GM18502 (cell line): Measurements from ENCODE around the gene ANKH.
"Not testable (repeated sequence)": the region's sequence is repeated elsewhere in the genome, so short reads cannot be mapped to it uniquely, and the experiment has no call there.

ENCODE experiments used
- ATAC-seq: cut with Tn5 transposase; IDR thresholded peaks from one replicate; pipeline ENCODE4 v1.9.1; 2021; ENCODE audit warnings: mild to moderate bottlenecking; ENCODE audit not compliant: unreplicated experiment, poor library complexity

The ANKH gene

DNA sequence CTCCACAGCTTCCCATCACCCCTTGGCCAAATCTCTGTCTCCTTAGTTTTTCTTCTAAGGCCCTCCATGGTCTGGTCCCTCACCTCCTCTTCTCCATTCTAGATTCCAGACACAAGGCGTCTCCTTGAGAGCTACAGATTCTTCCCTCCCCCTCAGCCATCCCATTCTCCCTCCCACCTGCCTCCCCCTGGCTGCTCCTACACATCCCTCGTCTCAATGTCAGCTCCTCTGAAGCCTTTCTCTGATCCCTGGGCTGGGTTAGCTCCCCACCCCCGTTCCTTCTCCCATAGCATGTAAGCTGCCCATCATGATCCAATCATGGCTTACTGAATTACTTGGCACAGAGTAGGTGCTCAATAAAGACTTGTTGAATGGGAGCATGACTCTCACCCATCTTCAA, 69.0 kb downstream of the ANKH start:
- no peak for ATAC-seq

DNA sequence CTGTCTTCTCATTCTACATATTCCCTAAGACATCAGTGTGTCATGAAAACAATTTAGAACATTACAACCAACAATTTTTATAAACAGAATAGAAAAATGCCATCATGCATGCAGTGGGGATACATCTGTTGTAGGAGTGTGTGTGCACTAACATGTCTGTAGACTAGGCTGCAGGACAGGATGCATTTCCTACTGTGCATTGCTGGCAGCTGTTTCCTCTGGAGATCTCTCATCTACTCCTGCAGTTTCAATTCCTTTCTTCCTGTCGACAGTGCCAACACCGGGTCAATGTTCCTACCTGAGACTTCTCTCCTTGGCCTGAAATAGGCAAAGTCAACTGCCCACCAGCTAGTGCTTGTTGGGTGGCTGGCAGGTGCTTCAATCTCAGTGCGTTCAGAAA, 69.8 kb downstream of the ANKH start:
- no peak for ATAC-seq

DNA sequence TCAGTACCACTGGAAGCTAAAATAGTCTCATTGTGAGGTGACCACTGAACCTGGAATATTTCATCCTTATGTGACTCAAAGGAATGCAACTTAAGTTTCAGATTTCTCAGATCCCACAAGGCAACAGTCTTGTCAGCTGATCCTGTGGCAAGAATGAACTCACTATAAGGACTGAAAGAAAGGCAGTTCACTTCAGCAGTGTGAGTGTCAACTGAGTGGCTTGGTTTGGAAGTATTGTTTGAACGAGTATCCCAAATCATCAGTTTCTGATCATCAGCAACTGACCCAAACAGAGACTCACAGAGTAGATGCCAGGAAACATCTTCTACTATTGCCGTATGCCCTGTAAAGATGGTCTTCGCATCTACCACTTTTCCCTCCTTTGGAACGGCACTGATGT, 74.2 kb downstream of the ANKH start:
- not testable (repeated sequence) for ATAC-seq

DNA sequence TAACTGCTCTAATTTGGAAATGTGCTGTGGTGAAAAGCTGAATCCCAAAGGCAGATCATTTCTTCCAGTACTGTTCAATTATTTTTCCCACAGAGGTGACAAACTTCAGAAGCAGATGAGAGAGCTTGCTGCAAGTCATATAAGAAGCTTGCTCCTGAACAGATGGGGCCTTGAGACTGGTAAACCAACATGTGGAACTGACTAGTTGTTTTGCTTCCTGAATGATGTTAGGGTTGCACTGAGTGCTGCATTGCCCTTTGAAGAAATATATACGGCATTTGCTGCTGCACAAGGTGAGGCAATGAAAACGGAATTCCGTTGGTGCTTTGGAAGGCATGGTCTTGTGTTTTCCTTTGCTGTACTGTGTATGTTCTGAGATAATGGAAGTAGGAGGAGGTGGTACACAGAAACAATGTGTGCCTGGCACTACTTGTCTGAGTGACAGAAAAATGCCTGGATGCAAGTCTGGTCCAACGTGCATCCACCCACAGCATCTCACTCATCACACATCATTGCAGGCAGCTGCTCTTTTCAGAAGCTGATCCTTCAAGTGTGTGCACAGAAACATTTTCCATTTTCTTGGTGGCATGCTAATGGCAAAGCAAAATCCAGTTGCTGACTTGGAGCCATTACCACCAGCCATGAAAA, 76.9 kb downstream of the ANKH start:
- ATAC-seq: no peak

DNA sequence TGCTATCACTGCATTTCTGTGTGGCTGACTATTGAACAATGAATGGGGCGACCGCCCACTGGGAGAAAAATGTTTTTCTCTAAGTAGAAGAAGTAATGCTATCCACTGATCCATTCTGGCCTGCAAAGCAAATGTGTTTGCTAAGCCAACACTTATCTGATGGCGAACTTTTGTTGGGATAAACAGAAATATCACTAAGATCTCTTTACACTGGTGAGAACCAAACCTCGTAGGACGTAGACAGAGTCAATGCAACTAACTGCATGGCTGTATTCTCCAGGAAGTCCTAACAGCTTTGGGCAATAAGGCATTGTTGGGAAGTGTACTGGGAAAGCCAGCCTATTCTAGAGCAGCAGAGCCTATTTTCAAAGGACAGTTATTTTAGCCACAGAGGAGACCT, 77.7 kb downstream of the ANKH start:
- ATAC-seq: no peak

DNA sequence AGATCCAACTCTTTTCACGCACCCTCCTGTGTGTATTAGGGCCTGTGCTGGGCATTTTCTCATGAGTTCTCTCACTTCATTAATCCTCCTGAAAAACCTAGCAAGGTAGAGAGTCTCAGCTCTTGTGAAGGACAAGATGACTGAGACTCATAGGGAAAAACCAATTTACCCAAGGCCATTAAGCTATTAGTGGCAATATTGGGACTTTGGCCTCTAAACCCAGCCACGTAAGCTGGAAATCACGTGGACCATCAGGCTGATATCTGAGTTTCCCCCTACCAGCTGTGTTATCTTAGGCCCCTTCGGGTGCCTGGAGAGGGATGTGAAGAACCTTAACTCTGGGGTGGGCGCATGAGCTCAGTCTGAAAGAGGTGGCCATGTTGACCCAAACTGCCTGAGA, 80.7 kb downstream of the ANKH start:
- ATAC-seq: no peak

DNA sequence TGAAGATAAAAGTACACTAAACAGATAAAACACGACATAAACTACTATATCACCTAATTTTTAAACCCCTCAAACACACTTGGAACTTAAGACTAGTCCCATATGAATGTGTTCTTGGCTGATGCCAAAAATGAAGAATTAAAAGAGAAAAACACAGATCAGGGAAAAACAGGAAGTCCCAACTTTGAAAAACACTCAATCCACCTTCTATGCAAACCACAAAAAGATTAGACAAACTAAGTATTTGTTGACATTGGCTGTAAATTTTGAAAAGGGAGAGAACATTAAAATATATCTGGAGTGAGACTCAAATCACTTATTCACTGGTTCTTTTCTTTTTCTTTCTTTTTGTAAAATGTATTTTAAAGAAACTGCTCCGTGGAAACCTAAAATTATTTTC, 81.4 kb downstream of the ANKH start:
- no peak for ATAC-seq

DNA sequence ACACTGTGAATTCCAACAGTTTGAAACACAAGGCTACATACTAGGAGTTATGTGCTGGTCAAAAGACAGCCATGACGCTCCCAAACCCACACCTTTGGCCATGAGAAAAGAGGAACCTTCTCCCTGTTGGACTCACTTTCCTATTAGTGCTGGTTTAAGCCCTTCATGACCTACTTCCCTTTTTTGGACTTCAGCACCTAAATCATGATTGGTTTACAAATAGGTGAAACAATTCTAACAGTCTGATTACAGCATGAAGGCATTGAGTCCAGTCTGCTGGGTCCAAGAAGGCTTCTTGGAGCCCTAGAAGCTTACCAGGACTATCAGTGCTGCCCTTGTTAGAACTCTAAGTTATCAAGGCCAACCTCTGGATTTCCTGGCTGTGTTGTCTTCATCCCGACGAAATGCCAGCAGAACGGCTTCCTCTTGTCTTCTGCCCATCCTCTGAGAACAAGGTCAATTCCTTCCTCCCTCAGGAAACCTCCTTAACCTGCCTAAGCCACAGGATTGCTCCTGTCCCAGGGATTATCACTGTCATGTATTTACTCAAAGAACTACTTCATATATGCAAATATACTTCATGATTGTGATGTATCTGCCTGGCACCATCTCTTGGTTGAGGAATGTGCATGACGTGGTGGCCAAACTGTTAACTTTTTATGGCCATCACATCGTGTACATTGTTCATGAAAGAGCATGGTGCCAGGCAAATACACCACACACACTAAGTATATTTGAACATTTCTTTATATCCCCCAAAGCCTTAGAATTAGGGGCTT, 83.6 kb downstream of the ANKH start:
- no peak for ATAC-seq

DNA sequence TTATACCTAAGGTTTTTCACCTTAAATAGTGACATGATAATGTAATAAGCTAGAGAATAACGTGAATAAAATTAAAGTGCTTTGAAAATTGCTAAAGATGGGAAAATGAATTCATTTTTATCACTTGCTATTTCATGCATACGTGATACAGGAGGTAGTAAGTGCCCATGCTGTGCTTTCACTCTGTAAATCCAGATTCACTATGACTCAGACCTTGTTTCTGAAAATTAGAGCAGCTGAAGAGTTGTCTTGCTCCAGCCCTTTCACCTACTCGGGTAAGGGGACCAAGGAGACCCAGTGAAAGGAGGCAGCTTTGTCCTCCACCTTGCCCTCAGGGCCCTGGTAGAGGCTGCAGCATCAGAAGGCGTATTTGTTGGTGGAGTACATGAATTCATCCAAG, 87.9 kb downstream of the ANKH start:
- peak; percentile 90 for ATAC-seq

DNA sequence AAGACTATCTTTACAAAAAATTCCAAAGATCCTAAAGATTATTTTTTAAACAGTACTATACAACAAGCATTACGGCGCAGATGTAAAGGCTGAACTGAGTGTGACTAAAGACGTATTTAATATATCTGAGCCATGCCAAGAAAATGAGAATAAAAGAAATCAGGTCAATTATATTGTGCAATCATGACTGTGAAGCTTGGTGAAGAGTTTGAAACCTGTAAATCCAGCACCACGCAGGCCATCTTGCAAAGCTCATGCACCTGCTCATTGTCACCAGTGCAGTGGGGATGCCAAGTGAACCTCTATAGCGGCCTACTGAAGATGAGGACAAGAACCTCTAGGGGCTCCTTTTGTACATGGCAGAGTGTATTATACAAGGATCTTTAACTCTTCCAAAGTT, 89.0 kb downstream of the ANKH start:
- no peak for ATAC-seq

DNA sequence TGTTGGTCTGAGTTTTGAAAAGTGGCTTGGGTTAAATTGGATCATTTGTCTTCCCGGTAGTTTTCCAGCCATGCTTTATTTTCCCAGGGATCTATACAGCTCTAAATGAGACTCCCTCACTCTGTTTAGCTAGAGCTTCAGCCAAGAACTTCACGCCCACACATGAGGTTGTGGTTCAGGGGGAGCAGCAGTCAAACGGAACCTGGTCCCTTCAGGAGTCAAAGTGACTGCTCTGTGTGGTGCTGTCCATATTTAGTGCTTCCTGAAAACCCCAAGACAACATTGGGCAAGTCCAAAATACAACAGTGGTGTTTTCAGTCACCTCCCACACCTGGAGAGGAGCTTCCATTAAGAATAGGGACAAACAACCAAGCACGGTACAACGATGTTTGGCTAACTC, 90.5 kb downstream of the ANKH start:
- no peak for ATAC-seq

DNA sequence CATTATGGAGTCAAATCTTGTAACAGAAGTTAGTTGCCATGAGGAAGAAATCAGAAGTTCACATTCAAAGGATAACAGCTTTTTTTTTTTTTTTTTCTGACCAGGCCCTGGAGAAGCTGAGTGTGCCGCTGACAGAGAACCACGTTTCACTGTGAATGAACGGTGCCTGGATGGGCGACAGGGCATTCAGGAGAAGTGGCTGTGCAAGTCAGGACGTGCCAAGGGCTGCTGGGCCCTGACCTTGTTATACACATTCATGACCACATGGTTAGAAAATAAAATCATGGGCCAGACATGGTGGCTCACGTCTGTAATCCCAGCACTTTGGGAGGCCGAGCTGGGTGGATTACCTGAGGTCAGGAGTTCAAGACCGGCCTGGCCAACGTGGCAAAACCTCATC, 91.6 kb downstream of the ANKH start:
- no peak for ATAC-seq

DNA sequence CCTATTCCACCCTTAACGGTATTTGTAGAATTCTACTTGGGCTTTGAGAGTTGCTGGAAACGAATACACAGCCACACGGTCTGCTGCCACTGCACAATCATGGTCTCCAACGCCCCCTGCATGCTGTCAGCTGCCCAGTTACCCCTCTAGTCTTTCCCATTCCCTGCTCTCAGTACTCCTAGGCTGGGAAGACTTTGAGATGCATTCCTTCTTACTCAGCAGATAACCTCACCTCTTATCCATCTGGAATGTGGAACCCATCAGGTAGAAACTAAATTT, 92.8 kb downstream of the ANKH start:
- no peak for ATAC-seq

DNA sequence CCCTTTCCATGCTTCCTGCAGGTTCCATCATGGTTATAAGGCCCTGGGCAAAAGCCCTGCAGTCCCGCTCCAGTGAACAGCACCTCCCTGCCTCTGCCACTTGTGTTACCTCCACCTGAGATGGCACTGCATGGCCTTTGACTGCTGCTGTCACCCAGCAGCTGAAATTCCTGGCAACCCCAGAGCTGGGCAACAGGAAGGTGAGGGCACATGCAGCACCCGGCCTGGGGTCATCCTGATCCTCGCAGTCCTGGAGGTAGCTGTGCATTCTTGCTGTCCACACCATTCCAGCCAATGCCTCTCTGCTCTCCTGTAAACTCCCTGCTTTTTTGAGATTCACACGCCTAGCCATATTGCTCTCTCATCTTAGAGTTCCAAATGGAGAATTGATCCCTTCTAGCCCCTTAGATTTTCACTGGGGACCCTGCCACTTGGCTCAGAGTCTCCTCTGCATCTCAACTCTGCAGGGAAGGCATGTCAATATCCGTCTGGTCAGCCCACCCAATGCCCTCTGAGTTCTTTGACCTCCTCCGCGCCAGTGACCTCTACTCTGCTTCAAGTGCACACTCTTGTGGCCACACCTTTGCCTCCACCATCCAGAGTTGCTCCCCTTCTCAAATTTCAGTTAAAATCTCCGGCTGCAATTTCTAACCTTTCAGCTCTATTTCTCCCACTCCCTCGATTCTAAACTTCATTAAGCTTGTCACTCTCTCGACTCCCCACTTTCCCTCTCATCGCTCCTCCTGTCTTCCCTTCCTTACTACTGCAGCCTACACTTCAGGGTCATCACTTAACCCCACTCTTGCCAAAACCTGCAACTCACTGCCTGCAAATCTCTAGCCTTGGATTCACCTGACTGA, 93.4 kb downstream of the ANKH start:
- no peak for ATAC-seq

DNA sequence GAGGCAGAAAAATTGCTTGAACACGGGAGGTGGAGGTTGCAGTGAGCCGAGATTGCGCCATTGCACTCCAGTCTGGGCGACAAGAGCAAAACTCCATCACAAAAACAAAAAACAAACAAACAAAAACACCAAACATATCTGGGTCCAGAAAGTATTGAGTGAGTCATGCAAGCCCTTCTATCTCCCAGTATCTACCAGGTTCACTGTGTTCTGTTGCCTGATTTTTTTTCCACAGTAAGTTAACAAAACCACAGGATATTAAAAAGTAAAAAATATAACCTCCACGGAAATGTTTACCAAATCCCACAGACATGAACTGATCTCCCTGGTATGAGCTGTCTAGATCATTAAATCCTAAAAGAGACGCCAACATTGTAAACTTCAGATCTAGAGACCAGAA, 94.4 kb downstream of the ANKH start:
- ATAC-seq: no peak

DNA sequence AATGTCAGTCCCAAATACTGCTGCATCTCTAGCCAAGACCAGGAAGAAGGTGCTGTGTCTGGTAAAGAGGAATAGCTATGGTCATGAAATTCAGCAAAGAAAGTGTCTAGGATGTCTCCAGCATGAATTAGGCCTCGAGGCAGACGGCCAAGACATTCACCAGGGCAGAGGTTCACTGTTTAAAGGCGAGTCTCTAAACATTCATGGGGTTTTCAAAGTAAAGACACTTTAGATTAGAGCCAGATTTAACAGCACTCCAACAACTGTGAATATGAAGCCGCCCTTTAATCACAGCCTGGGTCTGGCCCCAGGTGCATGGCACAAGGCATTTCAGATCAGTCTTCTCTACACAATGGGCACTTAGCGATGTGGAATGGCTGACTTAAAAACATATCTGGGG, 95.0 kb downstream of the ANKH start:
- no peak for ATAC-seq

DNA sequence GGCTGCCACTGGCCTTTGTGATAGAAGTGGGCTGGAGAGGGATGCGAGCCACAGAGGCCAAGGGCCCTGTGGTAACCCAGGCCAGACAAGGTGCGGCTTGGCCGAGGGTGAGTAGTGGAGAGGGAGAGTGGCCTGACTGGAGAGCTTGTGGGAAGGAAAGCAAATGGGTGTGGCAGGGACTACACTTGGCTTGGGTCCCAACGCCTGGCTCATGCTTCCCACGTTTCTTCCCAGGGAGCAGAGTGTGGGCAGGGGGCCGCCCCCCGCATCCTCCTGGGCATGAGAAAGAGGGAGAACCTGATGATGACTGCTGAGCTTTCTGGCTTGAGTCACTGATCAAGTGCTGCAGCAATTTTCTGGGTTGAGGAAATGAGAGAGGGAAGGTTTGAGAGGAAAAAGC, 95.7 kb downstream of the ANKH start:
- ATAC-seq: no peak

DNA sequence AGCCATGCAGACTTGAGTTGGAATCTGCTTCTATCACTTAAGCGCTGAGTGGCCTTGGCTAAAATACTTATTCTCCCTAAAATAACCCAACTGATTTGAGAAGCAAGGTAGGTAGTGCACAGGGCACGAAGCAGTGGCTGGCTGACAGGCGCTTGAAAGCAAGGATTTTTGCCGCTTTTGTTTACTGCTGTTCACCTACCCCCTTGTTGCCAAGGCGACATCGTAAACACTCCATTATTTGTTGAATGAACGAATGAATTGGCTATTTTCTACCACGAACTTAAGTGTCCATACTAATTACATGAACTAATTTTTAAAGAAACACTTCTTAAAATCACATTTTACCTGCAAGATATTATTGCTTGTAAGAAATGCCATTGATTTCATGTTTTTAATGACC, 98.0 kb downstream of the ANKH start:
- ATAC-seq: no peak

DNA sequence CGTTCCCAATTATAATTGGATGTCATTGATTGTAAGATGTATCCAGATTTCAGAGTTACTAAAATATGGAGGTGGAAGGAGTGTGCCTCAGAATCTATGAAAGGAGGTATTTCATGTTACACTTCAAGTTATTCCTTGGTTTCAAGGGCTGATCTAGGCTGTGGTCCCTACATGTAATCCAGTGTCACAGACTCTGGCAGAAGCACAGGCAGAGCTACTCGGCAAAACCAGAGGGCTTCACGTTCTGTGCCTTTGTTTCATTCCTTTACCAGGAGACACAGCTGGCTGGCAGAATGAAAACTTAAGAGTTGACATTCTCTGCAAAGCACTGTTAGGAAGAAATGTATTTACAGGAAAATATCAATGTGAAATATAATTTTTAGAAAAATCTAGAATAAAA, 99.6 kb downstream of the ANKH start:
- no peak for ATAC-seq

DNA sequence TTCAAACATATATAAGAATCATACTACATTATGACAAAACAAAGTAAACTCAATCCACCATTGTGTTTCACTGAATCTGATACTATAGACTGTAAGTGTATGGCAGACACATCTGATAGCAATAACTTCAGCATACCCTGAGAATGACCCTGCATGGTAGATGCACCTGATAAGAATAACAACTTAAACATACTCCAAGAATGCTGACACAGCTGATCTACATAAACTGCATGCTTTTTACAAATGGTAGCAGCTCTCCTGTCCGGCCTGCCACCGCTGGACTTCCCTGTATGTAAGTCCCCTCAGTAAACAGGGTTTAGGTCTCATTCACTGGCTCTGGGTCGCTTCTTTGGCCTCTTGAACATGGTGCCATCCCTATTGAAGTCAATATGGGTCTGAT, 100.4 kb downstream of the ANKH start:
- no peak for ATAC-seq

DNA sequence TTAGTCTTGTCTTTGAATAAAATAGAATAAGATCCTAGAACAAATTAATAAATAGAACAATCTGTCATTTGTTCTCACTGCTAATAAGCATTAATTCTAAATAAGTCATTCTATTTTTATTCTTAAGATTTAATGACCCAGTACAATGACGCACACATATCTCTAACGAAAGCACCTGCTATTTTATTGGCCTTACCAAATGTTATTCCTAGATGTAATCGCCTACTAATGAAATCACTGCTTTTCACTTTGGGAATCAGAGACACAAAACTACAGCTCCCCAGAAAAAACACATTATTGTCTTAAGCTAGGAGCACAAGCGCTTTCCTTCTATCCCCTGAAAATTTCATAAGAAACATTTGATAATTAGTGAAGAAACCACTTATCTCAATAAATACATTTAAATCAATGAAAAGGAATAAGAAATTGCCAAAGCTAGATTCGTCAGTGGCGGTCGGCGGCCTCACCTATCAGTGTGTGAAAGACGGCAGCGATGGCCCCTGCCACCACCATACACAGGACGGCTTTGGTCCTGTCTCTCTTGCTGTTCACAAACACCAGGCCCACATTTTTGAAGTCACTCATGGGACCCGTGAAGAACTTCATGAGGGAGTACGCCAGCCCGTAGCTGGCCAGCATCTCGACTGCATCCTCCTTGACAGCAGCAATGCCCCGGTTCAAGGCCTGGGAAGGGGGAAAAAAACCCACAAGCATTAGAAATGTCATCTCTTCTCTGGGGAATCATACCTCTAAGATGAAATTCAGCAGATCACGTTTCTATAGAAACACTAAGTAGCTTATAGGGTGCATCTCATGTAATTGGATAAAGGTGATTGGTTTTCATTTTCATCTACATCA, 102.8 kb downstream of the ANKH start:
- ATAC-seq: no peak
